GM11168 (cell line): ENCODE data around the gene G6PC3.
"Not testable (repeated sequence)": the region's sequence is repeated elsewhere in the genome, so short reads cannot be mapped to it uniquely, and the experiment has no call there.

Experiments
- in situ Hi-C: fragments of 300-500 bp; cut with MboI; formaldehyde crosslinking; loops from one replicate; pipeline ENCODE4 v1.12.0; 2022; ENCODE audit warnings: low sequenced_read_pairs; ENCODE audit not compliant: unreplicated experiment

The G6PC3 gene

GRCh38 chr17:44120281-44120680, 49.7 kb downstream of the G6PC3 start:
- in situ Hi-C loops = not testable (repeated sequence)

- in situ Hi-C loops = no loop called here
Observed at GRCh38 chr17:44120851-44121605, 50.5 kb downstream of the G6PC3 start.

DNA sequence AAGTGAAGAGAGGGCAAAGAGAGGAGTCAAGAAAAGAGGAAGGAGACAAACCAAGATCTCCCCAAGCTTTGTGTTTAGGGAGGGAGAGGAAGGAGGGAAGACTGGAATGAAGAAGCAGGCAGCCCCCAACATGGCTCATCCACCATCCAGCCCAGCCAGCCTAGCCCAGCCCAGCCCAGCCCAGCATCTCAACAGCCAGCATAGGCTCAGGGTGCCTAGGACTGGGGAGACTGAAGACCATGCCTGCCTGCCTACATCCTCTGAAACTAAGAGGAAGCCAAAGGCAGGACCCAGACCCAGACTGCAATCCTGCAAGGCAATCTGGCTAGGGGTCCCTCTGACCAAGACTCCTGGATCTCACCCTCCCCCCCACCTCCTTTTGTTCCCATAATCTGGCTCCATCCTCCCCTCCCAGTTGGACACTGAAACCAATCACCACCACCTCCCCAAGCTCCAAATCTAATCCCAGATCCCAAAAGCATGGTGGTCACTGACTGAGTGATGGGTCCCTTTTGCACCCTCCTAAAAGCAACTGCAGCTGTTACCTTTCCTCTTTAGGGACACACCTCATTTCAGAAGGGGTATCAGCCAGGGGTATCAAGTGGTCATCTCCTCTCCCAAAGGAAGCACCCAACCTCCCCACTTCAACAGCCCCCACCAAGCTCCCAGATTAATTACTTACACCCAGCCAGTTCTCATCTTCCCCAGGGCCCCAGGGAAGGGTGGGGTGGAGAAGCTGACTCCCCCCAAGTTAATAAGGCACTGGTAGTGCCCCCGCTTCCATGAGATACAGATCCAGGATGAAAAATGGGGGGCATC, 51.7 kb downstream of the G6PC3 start:
- in situ Hi-C loops = no loop called here

GRCh38 chr17:44122816-44123355, 52.4 kb downstream of the G6PC3 start:
- in situ Hi-C loops = no loop called here

DNA sequence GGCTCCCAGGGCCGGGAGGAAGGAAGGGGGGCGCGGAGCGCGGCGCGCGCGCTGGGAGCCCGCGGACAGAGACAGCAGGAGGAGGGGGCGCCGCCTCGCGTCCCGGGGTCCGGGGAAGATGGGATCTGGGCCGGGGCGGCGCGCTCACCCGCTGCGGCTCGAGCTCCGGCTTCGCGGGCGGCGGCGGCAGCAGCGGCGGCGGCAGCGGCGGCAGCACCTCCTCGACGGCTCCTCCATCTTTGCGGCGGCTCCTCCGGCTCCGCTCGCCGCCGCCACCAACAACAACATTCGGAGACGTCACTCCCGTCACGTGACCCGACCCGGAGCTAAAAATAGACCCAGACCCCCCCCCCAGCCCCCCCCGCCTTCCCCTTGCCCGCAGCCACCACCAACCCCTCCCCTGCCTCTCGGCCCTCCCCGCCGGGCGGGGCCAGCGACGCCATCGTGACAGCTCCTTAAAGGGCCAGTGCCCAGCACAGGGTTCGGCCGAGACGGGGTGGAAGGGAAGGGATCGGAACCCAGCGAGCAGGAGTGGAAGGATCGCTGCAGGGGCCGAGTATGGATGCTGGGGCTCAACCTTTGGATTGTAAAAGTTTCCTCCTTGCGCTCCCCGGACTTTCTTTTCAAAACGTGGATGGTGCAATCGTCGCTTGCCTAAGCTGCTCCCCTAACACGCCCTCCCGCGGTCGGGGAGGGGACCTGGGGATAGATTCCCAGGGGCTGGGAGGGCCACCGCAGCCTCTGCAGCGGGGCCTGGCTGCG, 53.0 kb downstream of the G6PC3 start, which contains the start of gene HDAC5:
TSS of gene HDAC5 (minus strand) at position 286 of the 762 bp plus-strand sequence. CDS start 6,126 bp downstream, outside the sequence.
- in situ Hi-C loops = no loop called here

- in situ Hi-C loops = no loop called here
Observed at GRCh38 chr17:44124118-44124438, 53.5 kb downstream of the G6PC3 start.
